T-helper 2 cell (primary cell): ENCODE results near the gene ZNHIT2.
"Not testable (repeated sequence)": the region's sequence is repeated elsewhere in the genome, so short reads cannot be mapped to it uniquely, and the experiment has no call there.

Source experiments
- DNase-seq, 5 experiments: peaks; one replicate each; pipeline versions ENCODE4 v3.0.0 to v3.0.0-alpha.2; 2012 to 2022

The ZNHIT2 gene

GRCh38 chr11:65118891-65119669 lies 1.6 kb upstream of the ZNHIT2 start:
- not testable (repeated sequence) for DNase-seq

- no peak for DNase-seq
Observed at GRCh38 chr11:65118097-65118837, 766 bp upstream of the ZNHIT2 start.

- peak; percentile 17 to 88 (median 56) for DNase-seq
Observed at GRCh38 chr11:65116370-65117205, 913 bp downstream of the ZNHIT2 start.

- DNase-seq = no peak
Observed at GRCh38 chr11:65115361-65116082, 2.0 kb downstream of the ZNHIT2 start.

- DNase-seq = no peak
Observed at GRCh38 chr11:65114538-65115171, 2.8 kb downstream of the ZNHIT2 start.

GRCh38 chr11:65113839-65114238 lies 3.7 kb downstream of the ZNHIT2 start:
- DNase-seq = no peak

- no peak for DNase-seq
Observed at GRCh38 chr11:65113361-65113756, 4.1 kb downstream of the ZNHIT2 start.

GRCh38 chr11:65112546-65113360 lies 4.7 kb downstream of the ZNHIT2 start:
- peak; percentile 58 to 83 (median 65) for DNase-seq

- peak; percentile 86 to 96 (median 91) for DNase-seq
Observed at GRCh38 chr11:65111744-65112545, 5.6 kb downstream of the ZNHIT2 start, which contains the start of gene TM7SF2. TM7SF2 (plus strand) TSS chr11:65111872; CDS start chr11:65112016, 144 bp downstream.

GRCh38 chr11:65111159-65111743 lies 6.2 kb downstream of the ZNHIT2 start:
- DNase-seq = no peak

GRCh38 chr11:65110354-65110861 lies 7.1 kb downstream of the ZNHIT2 start:
- DNase-seq = peak; percentile 81 to 96 (median 89)

GRCh38 chr11:65109231-65110198 lies 8.0 kb downstream of the ZNHIT2 start:
- no peak for DNase-seq

GRCh38 chr11:65108469-65109123 lies 8.9 kb downstream of the ZNHIT2 start:
- DNase-seq = no peak

GRCh38 chr11:65107751-65108468 lies 9.6 kb downstream of the ZNHIT2 start:
- DNase-seq = no peak

GRCh38 chr11:65107078-65107477 lies 10.4 kb downstream of the ZNHIT2 start:
- DNase-seq = no peak

GRCh38 chr11:65104628-65105027 lies 12.9 kb downstream of the ZNHIT2 start:
- no peak for DNase-seq

- DNase-seq = no peak
Observed at GRCh38 chr11:65103476-65103875, 14.0 kb downstream of the ZNHIT2 start.
